GM10248 (cell line): ENCODE data around the gene MKI67.

Experiments used
- CTCF ChIA-PET: fragments of 300-600 bp; sonication (Branson Sonifier 250); formaldehyde crosslinking; extraction: SDS; loops from one replicate; lab custom pipeline; 2021; ENCODE audit warnings: antibody characterized with exemption; lab: Yijun Ruan, JAX
- POLR2A ChIA-PET: fragments of 350-650 bp; sonication (Branson Sonifier 250); formaldehyde crosslinking; extraction: SDS; loops from one replicate; lab custom pipeline; 2020; ENCODE audit warnings: antibody characterized with exemption; lab: Yijun Ruan, JAX
- DNase-seq: peaks from one replicate; pipeline ENCODE4 v3.0.0; 2012; ENCODE audit errors: extremely low spot score
- CTCF ChIP-seq: IDR thresholded peaks from 2 replicates; pipeline ENCODE4 v1.5.1; 2012; ENCODE audit warnings: mild to moderate bottlenecking, low read depth; ENCODE audit errors: extremely low read depth, missing control alignments, control extremely low read depth

MKI67 gene

GRCh38 chr10:128158021-128158795 is 32.0 kb upstream of the MKI67 start:
- POLR2A ChIA-PET = no interaction called here
- no peak for DNase-seq
- CTCF ChIA-PET = interaction anchor here (1.0 to 2.9 kb wide), 4 partner anchors 7 to 304 kb away, joined by 3 to 9 read pairs (median 3); no protein-coding TSS in a partner anchor
- no peak for TF ChIP-seq CTCF

GRCh38 chr10:128156999-128157755 is 31.0 kb upstream of the MKI67 start:
- ChIA-PET POLR2A (no interaction called here), CTCF (interaction anchor here (0.8 to 1.3 kb wide), 5 partner anchors 8 to 303 kb away, joined by 3 to 5 read pairs (median 3); no protein-coding TSS in a partner anchor)
- no peak for DNase-seq
- TF ChIP-seq CTCF = no peak

GRCh38 chr10:128152741-128153580 is 26.7 kb upstream of the MKI67 start:
- CTCF ChIA-PET = interaction anchor here (1.2 to 6.3 kb wide), 4 partner anchors 15 to 118 kb away, joined by 3 to 70 read pairs (median 4); no protein-coding TSS in a partner anchor
- POLR2A ChIA-PET = no interaction called here
- no peak for TF ChIP-seq CTCF
- no peak for DNase-seq

GRCh38 chr10:128151031-128151430 is 24.8 kb upstream of the MKI67 start:
- ChIA-PET CTCF (interaction anchor here (0.7 to 6.3 kb wide), 22 partner anchors 9 to 139 kb away, joined by 3 to 70 read pairs (median 5); partner anchors contain the start of gene MKI67), POLR2A (no interaction called here)
- TF ChIP-seq CTCF = no peak
- no peak for DNase-seq

GRCh38 chr10:128150561-128150960 is 24.3 kb upstream of the MKI67 start:
- TF ChIP-seq CTCF = no peak
- ChIA-PET POLR2A (no interaction called here), CTCF (interaction anchor here (0.7 to 6.3 kb wide), 22 partner anchors 9 to 138 kb away, joined by 3 to 70 read pairs (median 4); partner anchors contain the start of gene MKI67)
- DNase-seq = no peak
